SK-N-MC (cell line): ENCODE results near the gene SART3.

Experiments used
- EZH2 ChIP-seq: fragments of 200-600 bp; sonication (generic); IDR thresholded peaks from one replicate; pipeline ENCODE4 v1.6.1; 2017; ENCODE audit warnings: antibody characterized with exemption
- POLR2AphosphoS5 ChIP-seq: IDR thresholded peaks from 2 replicates; pipeline ENCODE4 v1.6.1; 2012; ENCODE audit warnings: mild to moderate bottlenecking, low read depth, low read length, borderline replicate concordance

DNA sequence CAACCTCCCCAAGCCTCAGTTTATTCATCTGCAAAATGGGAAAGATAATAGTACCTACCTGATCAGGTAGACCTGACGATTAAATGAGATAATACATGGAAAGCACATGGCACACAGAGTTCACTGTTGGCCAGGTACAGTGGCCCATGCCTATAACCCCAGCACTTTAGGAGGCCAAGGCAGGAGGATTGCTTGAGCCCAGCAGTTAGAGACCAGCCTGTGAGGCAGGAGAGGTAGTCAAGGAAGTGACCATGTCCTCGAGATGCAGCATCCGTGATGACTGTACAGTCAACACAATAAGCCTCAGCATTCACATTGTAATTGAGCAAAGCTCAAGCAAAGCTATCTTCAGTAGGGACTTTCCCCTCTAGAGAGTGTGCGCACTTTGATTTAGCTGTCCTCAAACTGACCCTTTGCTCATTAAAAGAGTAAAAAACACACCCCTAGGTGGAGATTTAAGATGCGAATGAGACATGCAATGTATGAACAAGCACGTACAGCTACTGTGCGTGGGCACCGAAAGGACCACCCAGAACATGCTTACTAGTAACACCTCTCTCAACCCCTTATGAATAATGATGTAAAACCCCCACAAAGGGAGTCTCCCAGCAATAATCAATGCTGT is 11.3 kb upstream of the SART3 start:
- TF ChIP-seq EZH2 = no peak
- TF ChIP-seq POLR2AphosphoS5 = no peak
